WTC11 (cell line): ENCODE data around the gene NMUR1. TPM values are rescaled to one million over a fixed set of nuclear protein-coding genes. Genes with fewer than 3 reads are reported as not detected.

ENCODE experiments used
- ATF1 ChIP-seq: sonication (generic); formaldehyde crosslinking; IDR thresholded peaks from 2 replicates; pipeline ENCODE4 v1.8.1; 2023; ENCODE audit warnings: mild to moderate bottlenecking, moderate library complexity, missing genetic modification reagents
- ESRRA ChIP-seq: sonication (generic); formaldehyde crosslinking; IDR thresholded peaks from 2 replicates; pipeline ENCODE4 v1.8.1; 2022; ENCODE audit warnings: mild to moderate bottlenecking, missing genetic modification reagents, borderline replicate concordance
- ETV6 ChIP-seq: sonication (generic); formaldehyde crosslinking; IDR thresholded peaks from 2 replicates; pipeline ENCODE4 v1.8.1; 2022; ENCODE audit warnings: mild to moderate bottlenecking, missing genetic modification reagents
- FOXK1 ChIP-seq: sonication (generic); formaldehyde crosslinking; IDR thresholded peaks from 2 replicates; pipeline ENCODE4 v1.8.0; 2022; ENCODE audit warnings: mild to moderate bottlenecking, moderate library complexity, missing genetic modification reagents
- HMGA2 ChIP-seq: fragments of 250-450 bp; sonication (Bioruptor Pico); IDR thresholded peaks from 2 replicates; pipeline ENCODE4 v1.4.0; 2021; ENCODE audit warnings: mild to moderate bottlenecking, moderate library complexity
- KAT7 ChIP-seq: sonication (generic); formaldehyde crosslinking; IDR thresholded peaks from 2 replicates; pipeline ENCODE4 v1.8.1; 2023; ENCODE audit warnings: missing genetic modification reagents, mild to moderate bottlenecking, borderline replicate concordance
- NFATC4 ChIP-seq: fragments of 250-450 bp; sonication (Bioruptor Pico); IDR thresholded peaks from 2 replicates; pipeline ENCODE4 v1.9.0; 2021; ENCODE audit warnings: mild to moderate bottlenecking
- NFYB ChIP-seq: sonication (generic); formaldehyde crosslinking; conservative IDR thresholded peaks from 2 replicates; pipeline ENCODE4 v1.8.0; 2022; ENCODE audit warnings: low read depth, missing genetic modification reagents
- NR2C2 ChIP-seq: sonication (generic); formaldehyde crosslinking; IDR thresholded peaks from 2 replicates; pipeline ENCODE4 v1.8.0; 2022; ENCODE audit warnings: mild to moderate bottlenecking, missing genetic modification reagents
- PRRX2 ChIP-seq: fragments of 250-450 bp; sonication (Bioruptor Pico); IDR thresholded peaks from 2 replicates; pipeline ENCODE4 v1.8.0; 2021; ENCODE audit warnings: mild to moderate bottlenecking
- SP1 ChIP-seq: sonication (generic); formaldehyde crosslinking; conservative IDR thresholded peaks from 2 replicates; pipeline ENCODE4 v1.8.1; 2022; ENCODE audit warnings: missing genetic modification reagents
- TEAD4 ChIP-seq: sonication (generic); formaldehyde crosslinking; IDR thresholded peaks from 2 replicates; pipeline ENCODE4 v1.8.0; 2022; ENCODE audit warnings: mild to moderate bottlenecking, missing genetic modification reagents
- TP53 ChIP-seq: sonication (generic); formaldehyde crosslinking; IDR thresholded peaks from 2 replicates; pipeline ENCODE4 v1.8.1; 2023; ENCODE audit warnings: mild to moderate bottlenecking, missing genetic modification reagents
- ZNF138 ChIP-seq: sonication (generic); formaldehyde crosslinking; conservative IDR thresholded peaks from 2 replicates; pipeline ENCODE4 v1.8.1; 2022; ENCODE audit warnings: mild to moderate bottlenecking, moderate library complexity, missing genetic modification reagents
- ZNF232 ChIP-seq: sonication (generic); formaldehyde crosslinking; IDR thresholded peaks from 2 replicates; pipeline ENCODE4 v1.8.0; 2022; ENCODE audit warnings: mild to moderate bottlenecking, missing genetic modification reagents
- ZNF396 ChIP-seq: fragments of 250-450 bp; sonication (Bioruptor Pico); IDR thresholded peaks from 2 replicates; pipeline ENCODE4 v1.8.0; 2021; ENCODE audit warnings: mild to moderate bottlenecking, moderate library complexity, borderline replicate concordance
- total RNA-seq: library from RNA; stranded (reverse); gene quantifications from 3 replicates; pipeline ENCODE4 v1.2.3, GENCODE V29; 2021
- TF ChIP-seq, protein P1 (sequence below): sonication (generic); formaldehyde crosslinking; IDR thresholded peaks from 2 replicates; pipeline ENCODE4 v1.8.0; 2023; ENCODE audit warnings: missing genetic modification reagents
- TF ChIP-seq, protein P2 (sequence below): fragments of 250-450 bp; sonication (Bioruptor Pico); IDR thresholded peaks from 2 replicates; pipeline ENCODE4 v1.8.0; 2021; ENCODE audit warnings: mild to moderate bottlenecking
- TF ChIP-seq, protein P3 (sequence below): sonication (generic); formaldehyde crosslinking; conservative IDR thresholded peaks from 2 replicates; pipeline ENCODE4 v1.8.1; 2023; ENCODE audit warnings: mild to moderate bottlenecking, low read depth, missing genetic modification reagents, moderate library complexity
- TF ChIP-seq, protein P4 (sequence below): fragments of 250-450 bp; sonication (Bioruptor Pico); IDR thresholded peaks from 2 replicates; pipeline ENCODE4 v2.1.2; 2022; ENCODE audit warnings: mild to moderate bottlenecking, moderate library complexity
- TF ChIP-seq, protein P5 (sequence below): sonication (generic); formaldehyde crosslinking; IDR thresholded peaks from 2 replicates; pipeline ENCODE4 v1.8.0; 2022; ENCODE audit warnings: mild to moderate bottlenecking, missing genetic modification reagents
- TF ChIP-seq, protein P6 (sequence below): sonication (generic); formaldehyde crosslinking; IDR thresholded peaks from 2 replicates; pipeline ENCODE4 v1.8.1; 2023; ENCODE audit warnings: mild to moderate bottlenecking, missing genetic modification reagents, borderline replicate concordance
- TF ChIP-seq, protein P7 (sequence below): sonication (generic); formaldehyde crosslinking; IDR thresholded peaks from 2 replicates; pipeline ENCODE4 v1.8.1; 2022; ENCODE audit warnings: mild to moderate bottlenecking, moderate library complexity, missing genetic modification reagents
- TF ChIP-seq, protein P8 (sequence below): sonication (generic); formaldehyde crosslinking; IDR thresholded peaks from 2 replicates; pipeline ENCODE4 v1.8.1; 2022; ENCODE audit warnings: low read depth, missing genetic modification reagents, borderline replicate concordance

Gene NMUR1
- total RNA-seq, 1 experiment from 2014 or later = 0.42 TPM

DNA sequence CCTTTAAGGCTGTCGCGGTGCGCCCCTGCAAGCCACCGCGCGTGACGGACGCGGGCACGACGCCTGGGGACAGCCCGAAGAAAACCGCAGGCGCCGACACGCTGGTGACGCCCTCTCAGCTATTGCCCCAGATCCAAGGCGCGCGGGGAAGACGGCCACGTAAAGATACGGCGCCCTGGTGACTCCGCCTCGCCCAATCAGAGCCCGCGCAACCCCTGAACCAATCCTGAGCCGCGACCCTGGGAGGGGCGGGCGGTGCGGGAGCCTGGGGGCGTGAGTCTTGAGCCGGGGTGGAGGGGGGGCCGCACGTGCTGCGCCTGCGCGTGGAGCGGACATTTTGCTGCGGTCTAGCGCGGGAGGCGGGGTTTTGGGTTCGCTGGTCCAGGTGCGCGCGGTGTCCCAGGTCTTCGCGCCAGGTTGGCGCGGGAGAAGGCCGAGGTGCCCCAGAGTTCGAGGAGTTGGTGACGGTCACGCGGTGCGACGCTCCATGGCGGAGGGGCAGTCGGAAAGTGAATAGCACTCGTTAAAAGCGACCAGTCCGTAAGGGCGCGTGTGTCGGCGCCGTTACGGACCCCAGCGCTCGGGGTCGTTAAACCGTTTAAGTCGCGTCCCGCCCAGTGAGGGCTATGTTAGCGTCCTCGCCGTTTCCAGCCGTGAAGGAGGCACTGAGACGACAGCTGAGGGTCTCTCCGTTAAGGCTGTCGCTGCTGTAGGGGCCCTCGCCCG lies 15.9 kb downstream of the NMUR1 start (continued):
- TF ChIP-seq, protein P1, sequence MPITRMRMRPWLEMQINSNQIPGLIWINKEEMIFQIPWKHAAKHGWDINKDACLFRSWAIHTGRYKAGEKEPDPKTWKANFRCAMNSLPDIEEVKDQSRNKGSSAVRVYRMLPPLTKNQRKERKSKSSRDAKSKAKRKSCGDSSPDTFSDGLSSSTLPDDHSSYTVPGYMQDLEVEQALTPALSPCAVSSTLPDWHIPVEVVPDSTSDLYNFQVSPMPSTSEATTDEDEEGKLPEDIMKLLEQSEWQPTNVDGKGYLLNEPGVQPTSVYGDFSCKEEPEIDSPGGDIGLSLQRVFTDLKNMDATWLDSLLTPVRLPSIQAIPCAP (CRISPR knock-in tag) = peak; percentile 71; the same call in 1 of the 2 replicates
- TF ChIP-seq ZNF396 (CRISPR knock-in tag) = no peak
- TF ChIP-seq, protein P2, sequence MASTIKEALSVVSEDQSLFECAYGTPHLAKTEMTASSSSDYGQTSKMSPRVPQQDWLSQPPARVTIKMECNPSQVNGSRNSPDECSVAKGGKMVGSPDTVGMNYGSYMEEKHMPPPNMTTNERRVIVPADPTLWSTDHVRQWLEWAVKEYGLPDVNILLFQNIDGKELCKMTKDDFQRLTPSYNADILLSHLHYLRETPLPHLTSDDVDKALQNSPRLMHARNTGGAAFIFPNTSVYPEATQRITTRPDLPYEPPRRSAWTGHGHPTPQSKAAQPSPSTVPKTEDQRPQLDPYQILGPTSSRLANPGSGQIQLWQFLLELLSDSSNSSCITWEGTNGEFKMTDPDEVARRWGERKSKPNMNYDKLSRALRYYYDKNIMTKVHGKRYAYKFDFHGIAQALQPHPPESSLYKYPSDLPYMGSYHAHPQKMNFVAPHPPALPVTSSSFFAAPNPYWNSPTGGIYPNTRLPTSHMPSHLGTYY (CRISPR knock-in tag) = no peak
- peak; percentile 33; the same call in 1 of the 2 replicates for TF ChIP-seq NR2C2
- TF ChIP-seq KAT7 (CRISPR knock-in tag) = no peak
- no peak for TF ChIP-seq TEAD4 (CRISPR knock-in tag)
- TF ChIP-seq ZNF138 (CRISPR knock-in tag) = peak; percentile 92
- TF ChIP-seq PRRX2 (CRISPR knock-in tag) = peak; percentile 69; the same call in 1 of the 2 replicates
- TF ChIP-seq NFATC4 (CRISPR knock-in tag) = no peak
- TF ChIP-seq, protein P3, sequence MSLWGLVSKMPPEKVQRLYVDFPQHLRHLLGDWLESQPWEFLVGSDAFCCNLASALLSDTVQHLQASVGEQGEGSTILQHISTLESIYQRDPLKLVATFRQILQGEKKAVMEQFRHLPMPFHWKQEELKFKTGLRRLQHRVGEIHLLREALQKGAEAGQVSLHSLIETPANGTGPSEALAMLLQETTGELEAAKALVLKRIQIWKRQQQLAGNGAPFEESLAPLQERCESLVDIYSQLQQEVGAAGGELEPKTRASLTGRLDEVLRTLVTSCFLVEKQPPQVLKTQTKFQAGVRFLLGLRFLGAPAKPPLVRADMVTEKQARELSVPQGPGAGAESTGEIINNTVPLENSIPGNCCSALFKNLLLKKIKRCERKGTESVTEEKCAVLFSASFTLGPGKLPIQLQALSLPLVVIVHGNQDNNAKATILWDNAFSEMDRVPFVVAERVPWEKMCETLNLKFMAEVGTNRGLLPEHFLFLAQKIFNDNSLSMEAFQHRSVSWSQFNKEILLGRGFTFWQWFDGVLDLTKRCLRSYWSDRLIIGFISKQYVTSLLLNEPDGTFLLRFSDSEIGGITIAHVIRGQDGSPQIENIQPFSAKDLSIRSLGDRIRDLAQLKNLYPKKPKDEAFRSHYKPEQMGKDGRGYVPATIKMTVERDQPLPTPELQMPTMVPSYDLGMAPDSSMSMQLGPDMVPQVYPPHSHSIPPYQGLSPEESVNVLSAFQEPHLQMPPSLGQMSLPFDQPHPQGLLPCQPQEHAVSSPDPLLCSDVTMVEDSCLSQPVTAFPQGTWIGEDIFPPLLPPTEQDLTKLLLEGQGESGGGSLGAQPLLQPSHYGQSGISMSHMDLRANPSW (CRISPR knock-in tag) = no peak
- no peak for TF ChIP-seq FOXK1 (CRISPR knock-in tag)
- peak; percentile 84; the same call in 1 of the 2 replicates for TF ChIP-seq ATF1 (CRISPR knock-in tag)
- TF ChIP-seq ETV6 = peak; percentile 87
- TF ChIP-seq, protein P4, sequence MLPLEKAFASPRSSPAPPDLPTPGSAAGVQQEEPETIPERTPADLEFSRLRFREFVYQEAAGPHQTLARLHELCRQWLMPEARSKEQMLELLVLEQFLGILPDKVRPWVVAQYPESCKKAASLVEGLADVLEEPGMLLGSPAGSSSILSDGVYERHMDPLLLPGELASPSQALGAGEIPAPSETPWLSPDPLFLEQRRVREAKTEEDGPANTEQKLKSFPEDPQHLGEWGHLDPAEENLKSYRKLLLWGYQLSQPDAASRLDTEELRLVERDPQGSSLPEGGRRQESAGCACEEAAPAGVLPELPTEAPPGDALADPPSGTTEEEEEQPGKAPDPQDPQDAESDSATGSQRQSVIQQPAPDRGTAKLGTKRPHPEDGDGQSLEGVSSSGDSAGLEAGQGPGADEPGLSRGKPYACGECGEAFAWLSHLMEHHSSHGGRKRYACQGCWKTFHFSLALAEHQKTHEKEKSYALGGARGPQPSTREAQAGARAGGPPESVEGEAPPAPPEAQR (CRISPR knock-in tag) = no peak
- peak; percentile 75; the same call in 1 of the 2 replicates for TF ChIP-seq TP53 (CRISPR knock-in tag)
- TF ChIP-seq ZNF232 (CRISPR knock-in tag) = peak; percentile 18
- TF ChIP-seq HMGA2 (CRISPR knock-in tag) = no peak
- TF ChIP-seq, protein P5, sequence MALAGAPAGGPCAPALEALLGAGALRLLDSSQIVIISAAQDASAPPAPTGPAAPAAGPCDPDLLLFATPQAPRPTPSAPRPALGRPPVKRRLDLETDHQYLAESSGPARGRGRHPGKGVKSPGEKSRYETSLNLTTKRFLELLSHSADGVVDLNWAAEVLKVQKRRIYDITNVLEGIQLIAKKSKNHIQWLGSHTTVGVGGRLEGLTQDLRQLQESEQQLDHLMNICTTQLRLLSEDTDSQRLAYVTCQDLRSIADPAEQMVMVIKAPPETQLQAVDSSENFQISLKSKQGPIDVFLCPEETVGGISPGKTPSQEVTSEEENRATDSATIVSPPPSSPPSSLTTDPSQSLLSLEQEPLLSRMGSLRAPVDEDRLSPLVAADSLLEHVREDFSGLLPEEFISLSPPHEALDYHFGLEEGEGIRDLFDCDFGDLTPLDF (CRISPR knock-in tag) = peak; percentile 71; the same call in 1 of the 2 replicates
- TF ChIP-seq NFYB (CRISPR knock-in tag) = peak; percentile 33
- TF ChIP-seq, protein P6, sequence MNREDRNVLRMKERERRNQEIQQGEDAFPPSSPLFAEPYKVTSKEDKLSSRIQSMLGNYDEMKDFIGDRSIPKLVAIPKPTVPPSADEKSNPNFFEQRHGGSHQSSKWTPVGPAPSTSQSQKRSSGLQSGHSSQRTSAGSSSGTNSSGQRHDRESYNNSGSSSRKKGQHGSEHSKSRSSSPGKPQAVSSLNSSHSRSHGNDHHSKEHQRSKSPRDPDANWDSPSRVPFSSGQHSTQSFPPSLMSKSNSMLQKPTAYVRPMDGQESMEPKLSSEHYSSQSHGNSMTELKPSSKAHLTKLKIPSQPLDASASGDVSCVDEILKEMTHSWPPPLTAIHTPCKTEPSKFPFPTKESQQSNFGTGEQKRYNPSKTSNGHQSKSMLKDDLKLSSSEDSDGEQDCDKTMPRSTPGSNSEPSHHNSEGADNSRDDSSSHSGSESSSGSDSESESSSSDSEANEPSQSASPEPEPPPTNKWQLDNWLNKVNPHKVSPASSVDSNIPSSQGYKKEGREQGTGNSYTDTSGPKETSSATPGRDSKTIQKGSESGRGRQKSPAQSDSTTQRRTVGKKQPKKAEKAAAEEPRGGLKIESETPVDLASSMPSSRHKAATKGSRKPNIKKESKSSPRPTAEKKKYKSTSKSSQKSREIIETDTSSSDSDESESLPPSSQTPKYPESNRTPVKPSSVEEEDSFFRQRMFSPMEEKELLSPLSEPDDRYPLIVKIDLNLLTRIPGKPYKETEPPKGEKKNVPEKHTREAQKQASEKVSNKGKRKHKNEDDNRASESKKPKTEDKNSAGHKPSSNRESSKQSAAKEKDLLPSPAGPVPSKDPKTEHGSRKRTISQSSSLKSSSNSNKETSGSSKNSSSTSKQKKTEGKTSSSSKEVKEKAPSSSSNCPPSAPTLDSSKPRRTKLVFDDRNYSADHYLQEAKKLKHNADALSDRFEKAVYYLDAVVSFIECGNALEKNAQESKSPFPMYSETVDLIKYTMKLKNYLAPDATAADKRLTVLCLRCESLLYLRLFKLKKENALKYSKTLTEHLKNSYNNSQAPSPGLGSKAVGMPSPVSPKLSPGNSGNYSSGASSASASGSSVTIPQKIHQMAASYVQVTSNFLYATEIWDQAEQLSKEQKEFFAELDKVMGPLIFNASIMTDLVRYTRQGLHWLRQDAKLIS (CRISPR knock-in tag) = peak; percentile 46; the same call in 1 of the 2 replicates
- TF ChIP-seq, protein P7, sequence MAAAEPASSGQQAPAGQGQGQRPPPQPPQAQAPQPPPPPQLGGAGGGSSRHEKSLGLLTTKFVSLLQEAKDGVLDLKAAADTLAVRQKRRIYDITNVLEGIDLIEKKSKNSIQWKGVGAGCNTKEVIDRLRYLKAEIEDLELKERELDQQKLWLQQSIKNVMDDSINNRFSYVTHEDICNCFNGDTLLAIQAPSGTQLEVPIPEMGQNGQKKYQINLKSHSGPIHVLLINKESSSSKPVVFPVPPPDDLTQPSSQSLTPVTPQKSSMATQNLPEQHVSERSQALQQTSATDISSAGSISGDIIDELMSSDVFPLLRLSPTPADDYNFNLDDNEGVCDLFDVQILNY = peak; percentile 96
- TF ChIP-seq, protein P8, sequence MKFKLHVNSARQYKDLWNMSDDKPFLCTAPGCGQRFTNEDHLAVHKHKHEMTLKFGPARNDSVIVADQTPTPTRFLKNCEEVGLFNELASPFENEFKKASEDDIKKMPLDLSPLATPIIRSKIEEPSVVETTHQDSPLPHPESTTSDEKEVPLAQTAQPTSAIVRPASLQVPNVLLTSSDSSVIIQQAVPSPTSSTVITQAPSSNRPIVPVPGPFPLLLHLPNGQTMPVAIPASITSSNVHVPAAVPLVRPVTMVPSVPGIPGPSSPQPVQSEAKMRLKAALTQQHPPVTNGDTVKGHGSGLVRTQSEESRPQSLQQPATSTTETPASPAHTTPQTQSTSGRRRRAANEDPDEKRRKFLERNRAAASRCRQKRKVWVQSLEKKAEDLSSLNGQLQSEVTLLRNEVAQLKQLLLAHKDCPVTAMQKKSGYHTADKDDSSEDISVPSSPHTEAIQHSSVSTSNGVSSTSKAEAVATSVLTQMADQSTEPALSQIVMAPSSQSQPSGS (CRISPR knock-in tag) = no peak
- 0 out of 2 replicates have a peak, but pooled peaks have one; percentile 47 for TF ChIP-seq SP1 (CRISPR knock-in tag)
- TF ChIP-seq ESRRA (CRISPR knock-in tag) = peak; percentile 68; the same call in 1 of the 2 replicates
